Ishikawa (cell line): ENCODE results near the gene SSR4.

Experiments
- CEBPB ChIP-seq: IDR thresholded peaks from 2 replicates; pipeline ENCODE4 v1.6.1; 2012
- TAF1 ChIP-seq: IDR thresholded peaks from 2 replicates; pipeline ENCODE4 v1.6.1; 2012; ENCODE audit warnings: low read depth, mild to moderate bottlenecking

GRCh38 chrX:153755136-153755535 lies 39.3 kb upstream of the SSR4 start:
- TF ChIP-seq TAF1 (no peak), CEBPB (no peak)
